B cell (primary cell): ENCODE measurements around the gene FAM111A.

Source experiments
- CTCF ChIP-seq: fragments of 200-600 bp; IDR thresholded peaks from one replicate; pipeline ENCODE4 v1.8.0; 2022; ENCODE audit warnings: antibody characterized with exemption, mild to moderate bottlenecking
- EZH2 ChIP-seq: IDR thresholded peaks from 2 replicates; pipeline ENCODE4 v1.6.1; 2012; ENCODE audit warnings: borderline replicate concordance, low read depth, mild to moderate bottlenecking, moderate library complexity, low read length; ENCODE audit not compliant: insufficient read depth, poor library complexity, severe bottlenecking

GRCh38 chr11:59173080-59173963 lies 30.7 kb downstream of the FAM111A start:
- TF ChIP-seq CTCF: no peak
- no peak for TF ChIP-seq EZH2
